ENCODE data around the gene GAS7. TPM values are rescaled to one million over a fixed set of nuclear protein-coding genes. Genes with fewer than 3 reads are reported as not detected.

The GAS7 gene
- total and polyA plus RNA-seq, 2 donors (not counting 1 experiment from before 2014, with no cell fraction given): 3.4 to 13.6 TPM

- no peaks in the 10 kb centered on the region for H3K4me1 Mint-ChIP-seq
- no peaks in the 10 kb centered on the region for H3K4me1 ChIP-seq (ENCODE audit: control insufficient read depth in 2 of 2, insufficient read depth in 2 of 2, low read length in 2 of 2)
- no peaks in the 10 kb centered on the region for H4K20me1 ChIP-seq (ENCODE audit: control insufficient read depth, insufficient read depth, low read length, poor library complexity, severe bottlenecking)
- DNase-seq: no peak
- ATAC-seq (ENCODE audit: low read depth): no peak
- no peak overlapping the region for H3K27ac ChIP-seq (ENCODE audit: low read length in 2 of 2)
- H2AFZ ChIP-seq (ENCODE audit: insufficient read depth, low read depth, low read length, poor library complexity, severe bottlenecking): no peak overlapping the region
- ChIA-PET CTCF (interaction anchor here (0.7 kb wide), 1 partner anchor 9 kb away, joined by 5 read pairs; no protein-coding TSS in a partner anchor), POLR2A (no interaction called here)
- H3K9me3 ChIP-seq (ENCODE audit: control extremely low read depth in 1 of 3, control insufficient read depth in 2 of 3, insufficient read depth in 1 of 3, low read length in 2 of 3): peaks cover 0 to 16% (median 2%) of the 10 kb centered on the region in 3 donors
- peaks cover 4% of the 10 kb centered on the region for H3K9me3 Mint-ChIP-seq (ENCODE audit: insufficient read depth)
- H3K4me3 ChIP-seq (ENCODE audit: control extremely low read depth in 1 of 5, extremely low read depth in 1 of 5, insufficient read depth in 1 of 5, low read depth in 2 of 5, low read length in 4 of 5): no peak overlapping the region
- intact Hi-C loops (cut with micrococcal nuclease): no loop called here
- no CpG with 5 or more reads among the region's 1 CpG for WGBS (ENCODE audit: insufficient coverage)
- TF ChIP-seq CTCF (IDR thresholded peaks at IDR 0.05) (no peak), EZH2 (IDR thresholded peaks at IDR 0.05; ENCODE audit: borderline replicate concordance, insufficient read depth, low read depth, low read length, poor library complexity, severe bottlenecking) (no peak)
- no peaks in the 10 kb centered on the region for H3K27me3 ChIP-seq (replicated peaks in 1 of 4; ENCODE audit: control extremely low read depth in 1 of 4, control insufficient read depth in 3 of 4, insufficient read depth in 4 of 4, low read length in 3 of 4)
- H3K4me2 ChIP-seq (replicated peaks; ENCODE audit: low read depth, low read length, poor library complexity, severe bottlenecking): no peak overlapping the region
- no peak overlapping the region for H3K9ac ChIP-seq (ENCODE audit: low read length)
- H3K27me3 Mint-ChIP-seq: peaks cover 9% of the 10 kb centered on the region
- H3K27ac Mint-ChIP-seq: no peak overlapping the region
- no peaks in the 10 kb centered on the region for H3K79me2 ChIP-seq (ENCODE audit: control insufficient read depth, insufficient read depth, low read length)
- no peak overlapping the region for H3K4me3 Mint-ChIP-seq
- H3K36me3 ChIP-seq (replicated peaks in 1 of 2; ENCODE audit: control extremely low read depth in 1 of 2, control insufficient read depth in 1 of 2, extremely low read depth in 1 of 2, insufficient read depth in 2 of 2, low read length in 1 of 2): no peaks in the 10 kb centered on the region
Measured at GRCh38 chr17:10217916-10218315, 19.5 kb upstream of the GAS7 start.

- Histone ChIP-seq H4K20me1 (ENCODE audit: control insufficient read depth, insufficient read depth, low read length, poor library complexity, severe bottlenecking) (no peaks in the 10 kb centered on the region), H3K9ac (ENCODE audit: low read length) (no peak overlapping the region), H3K4me2 (replicated peaks; ENCODE audit: low read depth, low read length, poor library complexity, severe bottlenecking) (no peak overlapping the region), H3K27me3 (replicated peaks in 1 of 4; ENCODE audit: control extremely low read depth in 1 of 4, control insufficient read depth in 3 of 4, insufficient read depth in 4 of 4, low read length in 3 of 4) (no peaks in the 10 kb centered on the region), H3K36me3 (replicated peaks in 1 of 2; ENCODE audit: control extremely low read depth in 1 of 2, control insufficient read depth in 1 of 2, extremely low read depth in 1 of 2, insufficient read depth in 2 of 2, low read length in 1 of 2) (no peaks in the 10 kb centered on the region), H3K79me2 (ENCODE audit: control insufficient read depth, insufficient read depth, low read length) (no peaks in the 10 kb centered on the region), H3K4me1 (ENCODE audit: control insufficient read depth in 2 of 2, insufficient read depth in 2 of 2, low read length in 2 of 2) (no peaks in the 10 kb centered on the region), H3K4me3 (ENCODE audit: control extremely low read depth in 1 of 5, extremely low read depth in 1 of 5, insufficient read depth in 1 of 5, low read depth in 2 of 5, low read length in 4 of 5) (no peak overlapping the region), H3K9me3 (ENCODE audit: control extremely low read depth in 1 of 3, control insufficient read depth in 2 of 3, insufficient read depth in 1 of 3, low read length in 2 of 3) (peaks cover 0 to 12% (median 2%) of the 10 kb centered on the region in 3 donors), H2AFZ (ENCODE audit: insufficient read depth, low read depth, low read length, poor library complexity, severe bottlenecking) (no peak overlapping the region), H3K27ac (ENCODE audit: low read length in 2 of 2) (no peak overlapping the region)
- H3K27me3 Mint-ChIP-seq: peaks cover 9% of the 10 kb centered on the region
- WGBS (ENCODE audit: insufficient coverage): 74% methylated on average over 5 of the region's 15 CpGs
- DNase-seq (no peak), ATAC-seq (ENCODE audit: low read depth) (no peak)
- ChIA-PET POLR2A (no interaction called here), CTCF (no interaction called here)
- H3K4me3 Mint-ChIP-seq: no peak overlapping the region
- H3K4me1 Mint-ChIP-seq: no peaks in the 10 kb centered on the region
- H3K9me3 Mint-ChIP-seq (ENCODE audit: insufficient read depth): peaks cover 4% of the 10 kb centered on the region
- H3K27ac Mint-ChIP-seq: no peak overlapping the region
- TF ChIP-seq CTCF (IDR thresholded peaks at IDR 0.05) (no peak), EZH2 (IDR thresholded peaks at IDR 0.05; ENCODE audit: borderline replicate concordance, insufficient read depth, low read depth, low read length, poor library complexity, severe bottlenecking) (no peak)
- intact Hi-C loops (cut with micrococcal nuclease): no loop called here
Measured at GRCh38 chr17:10216213-10216938, 18.0 kb upstream of the GAS7 start.

Data from B cell (primary cell).